Measurements from ENCODE around the gene CCDC88C. TPM values are rescaled to one million over a fixed set of nuclear protein-coding genes. Genes with fewer than 3 reads are reported as not detected.

Gene CCDC88C
- total RNA-seq, 4 donors from 2014 or later, result 1.1 to 2.7 (median 2.1) TPM

- no peaks in the 10 kb centered on the region for H3K36me3 ChIP-seq
- H3K4me3 ChIP-seq, result peak overlapping the region; percentile 34 to 59 (median 50)
- TF ChIP-seq, protein P1, sequence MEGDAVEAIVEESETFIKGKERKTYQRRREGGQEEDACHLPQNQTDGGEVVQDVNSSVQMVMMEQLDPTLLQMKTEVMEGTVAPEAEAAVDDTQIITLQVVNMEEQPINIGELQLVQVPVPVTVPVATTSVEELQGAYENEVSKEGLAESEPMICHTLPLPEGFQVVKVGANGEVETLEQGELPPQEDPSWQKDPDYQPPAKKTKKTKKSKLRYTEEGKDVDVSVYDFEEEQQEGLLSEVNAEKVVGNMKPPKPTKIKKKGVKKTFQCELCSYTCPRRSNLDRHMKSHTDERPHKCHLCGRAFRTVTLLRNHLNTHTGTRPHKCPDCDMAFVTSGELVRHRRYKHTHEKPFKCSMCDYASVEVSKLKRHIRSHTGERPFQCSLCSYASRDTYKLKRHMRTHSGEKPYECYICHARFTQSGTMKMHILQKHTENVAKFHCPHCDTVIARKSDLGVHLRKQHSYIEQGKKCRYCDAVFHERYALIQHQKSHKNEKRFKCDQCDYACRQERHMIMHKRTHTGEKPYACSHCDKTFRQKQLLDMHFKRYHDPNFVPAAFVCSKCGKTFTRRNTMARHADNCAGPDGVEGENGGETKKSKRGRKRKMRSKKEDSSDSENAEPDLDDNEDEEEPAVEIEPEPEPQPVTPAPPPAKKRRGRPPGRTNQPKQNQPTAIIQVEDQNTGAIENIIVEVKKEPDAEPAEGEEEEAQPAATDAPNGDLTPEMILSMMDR (IDR thresholded peaks at IDR 0.05 in 4 of 5, conservative IDR thresholded peaks at IDR 0.05 in 1 of 5), result no peak
- no peak for TF ChIP-seq POLR2A (IDR thresholded peaks at IDR 0.05)
- peaks cover 5 to 13% of the 10 kb centered on the region in 2 donors for H3K4me1 ChIP-seq
- no peaks in the 10 kb centered on the region for H3K9me3 ChIP-seq
- ATAC-seq (peak in 1 of 2 donors; percentile 29), DNase-seq (no peak)
- in situ Hi-C loops (cut with MboI; ENCODE audit: low sequenced_read_pairs in 4 of 4) (loop anchor here in 2 of 4 donors (10.0 kb wide), 1 partner anchor 93 kb away; no protein-coding TSS in a partner anchor), intact Hi-C loops (cut with DNase I; ENCODE audit: low total_unique reads) (loop anchor here (1.0 kb wide), 1 partner anchor 94 kb away; no protein-coding TSS in a partner anchor)
- H3K27ac ChIP-seq, result peak overlapping the region in 1 of 4 donors; percentile 30
- peaks cover 11 to 17% (median 16%) of the 10 kb centered on the region in 3 donors for H3K27me3 ChIP-seq
Observed at GRCh38 chr14:91417983-91418386, 365 bp upstream of the CCDC88C start.

DNA sequence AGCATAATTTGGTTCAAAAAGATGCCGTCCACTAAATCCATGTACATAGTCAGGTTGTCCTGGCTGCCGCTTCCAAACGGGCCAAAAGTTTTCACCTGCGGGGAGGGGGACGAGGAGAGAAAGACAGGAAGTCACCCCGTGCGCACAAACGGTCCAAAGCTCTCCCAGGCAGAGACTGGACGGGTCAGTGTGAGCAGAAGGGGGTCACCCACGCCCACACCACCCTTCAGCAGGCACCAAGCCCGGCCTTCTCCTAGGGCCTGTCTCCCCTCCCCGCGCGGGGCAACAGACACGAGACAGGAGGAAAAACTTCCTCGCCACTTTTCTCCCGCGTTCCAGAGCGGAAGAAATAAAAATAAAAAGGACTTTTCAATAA, 888 bp downstream of the CCDC88C start:
- intact Hi-C loops (cut with DNase I; ENCODE audit: low total_unique reads) (no loop called here), in situ Hi-C loops (cut with MboI; ENCODE audit: low sequenced_read_pairs in 4 of 4) (loop anchor here in 2 of 4 donors (10.0 kb wide), 1 partner anchor 92 kb away; no protein-coding TSS in a partner anchor)
- H3K36me3 ChIP-seq, result no peaks in the 10 kb centered on the region
- peak overlapping the region; percentile 53 to 61 (median 56) for H3K4me3 ChIP-seq
- H3K4me1 ChIP-seq, result peaks cover 5 to 13% of the 10 kb centered on the region in 2 donors
- H3K9me3 ChIP-seq, result no peaks in the 10 kb centered on the region
- no peak for DNase-seq
- peak overlapping the region in 2 of 4 donors; percentile 35 to 47 for H3K27ac ChIP-seq
- ATAC-seq, result no peak
- peaks cover 11 to 17% (median 16%) of the 10 kb centered on the region in 3 donors for H3K27me3 ChIP-seq
- TF ChIP-seq POLR2A (IDR thresholded peaks at IDR 0.05), result no peak
- TF ChIP-seq, protein P1 (IDR thresholded peaks at IDR 0.05 in 4 of 5, conservative IDR thresholded peaks at IDR 0.05 in 1 of 5), result no peak

GRCh38 chr14:91415794-91416743, 1.6 kb downstream of the CCDC88C start:
- Histone ChIP-seq H3K4me1 (peaks cover 5 to 13% of the 10 kb centered on the region in 2 donors), H3K9me3 (no peaks in the 10 kb centered on the region), H3K36me3 (no peaks in the 10 kb centered on the region), H3K27ac (peak overlapping the region in 1 of 4 donors; percentile 47), H3K27me3 (peaks cover 11 to 17% (median 16%) of the 10 kb centered on the region in 3 donors), H3K4me3 (peak overlapping the region in 3 of 4 donors; percentile 53 to 61 (median 58))
- DNase-seq, result no peak
- TF ChIP-seq POLR2A (IDR thresholded peaks at IDR 0.05), result no peak
- TF ChIP-seq, protein P1 (IDR thresholded peaks at IDR 0.05 in 4 of 5, conservative IDR thresholded peaks at IDR 0.05 in 1 of 5), result no peak
- in situ Hi-C loops (cut with MboI; ENCODE audit: low sequenced_read_pairs in 4 of 4), result loop anchor here in 2 of 4 donors (10.0 kb wide), 1 partner anchor 91 kb away; no protein-coding TSS in a partner anchor
- intact Hi-C loops (cut with DNase I; ENCODE audit: low total_unique reads), result no loop called here
- no peak for ATAC-seq

- peaks cover 11 to 17% (median 16%) of the 10 kb centered on the region in 3 donors for H3K27me3 ChIP-seq
- in situ Hi-C loops (cut with MboI; ENCODE audit: low sequenced_read_pairs in 4 of 4), result loop anchor here in 2 of 4 donors (10.0 kb wide), 1 partner anchor 90 kb away; no protein-coding TSS in a partner anchor
- H3K36me3 ChIP-seq, result no peaks in the 10 kb centered on the region
- H3K4me1 ChIP-seq, result peaks cover 5 to 13% of the 10 kb centered on the region in 2 donors
- ATAC-seq, result no peak
- no peaks in the 10 kb centered on the region for H3K9me3 ChIP-seq
- no peak for DNase-seq
- intact Hi-C loops (cut with DNase I; ENCODE audit: low total_unique reads), result no loop called here
- no peak overlapping the region for H3K27ac ChIP-seq
- TF ChIP-seq, protein P1 (IDR thresholded peaks at IDR 0.05 in 4 of 5, conservative IDR thresholded peaks at IDR 0.05 in 1 of 5), result no peak
- TF ChIP-seq POLR2A (IDR thresholded peaks at IDR 0.05), result no peak
- H3K4me3 ChIP-seq, result no peak overlapping the region
Observed at GRCh38 chr14:91414475-91414833, 3.2 kb downstream of the CCDC88C start.
